Heart left ventricle (tissue), 16 donors: Measurements from ENCODE around the gene CPPED1. TPM values are rescaled to one million over a fixed set of nuclear protein-coding genes. Genes with fewer than 3 reads are reported as not detected.

ENCODE experiments used
- ATAC-seq, 4 donors: fragments of 200-7000 bp; cut with Tn5 transposase; one replicate each; pipeline ENCODE4 v1.9.1; 2020 to 2022; ENCODE audit warnings: moderate library complexity in 4 of 4, mild to moderate bottlenecking in 3 of 4, moderate number of reproducible peaks in 1 of 4
- DNase-seq, 5 donors: peaks; one replicate each; pipeline ENCODE4 v3.0.0-alpha.2; 2020
- H3K27ac ChIP-seq, 12 donors: fragments of 200-600 bp; sonication (generic) in 4 of 12; one replicate each; pipeline versions ENCODE4 v1.5.0 to v1.8.0; 2016 to 2022; ENCODE audit warnings: mild to moderate bottlenecking in 2 of 12
- H3K27me3 ChIP-seq, 9 donors: fragments of 200-600 bp; sonication (generic) in 2 of 9; one replicate each; pipeline versions ENCODE4 v1.5.1 to v1.8.0; 2016 to 2022; ENCODE audit warnings: mild to moderate bottlenecking in 3 of 9
- H3K36me3 ChIP-seq, 9 donors: fragments of 200-600 bp; sonication (generic) in 2 of 9; one replicate each; pipeline versions ENCODE4 v1.5.0 to v1.8.0; 2018 to 2022; ENCODE audit warnings: mild to moderate bottlenecking in 2 of 9
- H3K4me1 ChIP-seq, 12 donors: fragments of 200-600 bp; sonication (generic) in 4 of 12; one replicate each; pipeline versions ENCODE4 v1.5.0 to v1.8.0; 2016 to 2022; ENCODE audit warnings: mild to moderate bottlenecking in 3 of 12
- H3K4me3 ChIP-seq, 12 donors: fragments of 200-600 bp; sonication (generic) in 4 of 12; one replicate each; pipeline versions ENCODE4 v1.5.0 to v1.8.0; 2017 to 2022; ENCODE audit warnings: mild to moderate bottlenecking in 9 of 12, moderate library complexity in 4 of 12
- H3K9me3 ChIP-seq, 12 donors: fragments of 200-600 bp; sonication (generic) in 4 of 12; one replicate each; pipeline versions ENCODE4 v1.5.0 to v1.8.0; 2016 to 2022; ENCODE audit warnings: mild to moderate bottlenecking in 1 of 12
- POLR2A ChIP-seq, 2 donors: fragments of 450-650 bp; IDR thresholded peaks; one replicate each; pipeline ENCODE4 v1.6.1; 2017; ENCODE audit warnings: antibody characterized with exemption in 2 of 2, mild to moderate bottlenecking in 2 of 2, moderate library complexity in 2 of 2
- WGBS, 4 donors: extraction: QIAGEN DNeasy Blood & Tissue Kit in 2 of 4; methylation state at CpG; one replicate each; pipeline versions ENCODE4 v1.1.5 to v1.1.7; 2013 to 2018; 5-methylcytosine and 5-hydroxymethylcytosine counted together
- intact Hi-C, 10 donors: fragments of 100-400 bp; cut with DNase I; formaldehyde crosslinking; loops; one replicate each; pipeline versions ENCODE4 v1.11.1 to v1.14.2; 2022
- polyA plus RNA-seq, 2 donors: library from polyadenylated mRNA; stranded (reverse); fragments of 200-250 nt; gene quantifications; one replicate each; pipeline ENCODE4 v1.2.3, GENCODE V29; 2013
- total RNA-seq, 9 donors: library from RNA; depleted of rRNA in 2 of 9; stranded (reverse); fragments of >200 nt in 2 of 9; fragmentation: NEBNext Ultra II Directional in 3 of 9; extraction: Animal tissue kit (Norgen Biotek cat#: 25700) in 3 of 9; gene quantifications; one replicate each; pipeline versions ENCODE4 v1.1.0 to v1.2.4, GENCODE V29; 2016 to 2023
- TF ChIP-seq, protein P1 (sequence below), 12 donors: fragments of 200-600 bp; sonication (generic) in 4 of 12; IDR thresholded peaks; one replicate each; pipeline versions ENCODE4 v1.5.0 to v1.8.0; 2018 to 2022; ENCODE audit warnings: antibody characterized with exemption in 12 of 12, mild to moderate bottlenecking in 5 of 12
- donor health status: ischemic (EF 13 %, LVEDD 7.1; RV severe dilation, severe dysfunction).
- donor health status: healthy with polysubstance abuse.
- donor health status: DM: no; HTN: yes; CAD: no.
- donor health status: DM: no; HTN: no; CAD: no.
- donor health status: ischemic (EF 25% LVEDD 6.9; RV normal size, moderate dysfunction).
- donor health status: ischemic (EF 25% LVEDD 5.7; RV mildly dilated, moderate dysfunction).
- donor health status: healthy.
- donor health status: DM: yes; HTN: yes; CAD: no.
- donor health status: ischemic (EF 35%, LVEDD 5.7; RV mildly dilated, moderate dysfunction).
- donor health status: nonischemic (EF 11% LVEDD 7.7; RV severe dilation, severe dysfunction).
- donor health status: DM: yes; HTN: yes; CAD: no.
- donor health status: PGD.
- donor health status: ischemic (EF 29% LVEDD 5.4; RV normal size, mild dysfunction).
- donor health status: nonischemic (EF 23%, LVEDD 6.1; RV moderate dilation, normal function).

Gene CPPED1
- total and polyA plus RNA-seq, 11 donors: 5.6 to 25.1 (median 11.7) TPM

DNA sequence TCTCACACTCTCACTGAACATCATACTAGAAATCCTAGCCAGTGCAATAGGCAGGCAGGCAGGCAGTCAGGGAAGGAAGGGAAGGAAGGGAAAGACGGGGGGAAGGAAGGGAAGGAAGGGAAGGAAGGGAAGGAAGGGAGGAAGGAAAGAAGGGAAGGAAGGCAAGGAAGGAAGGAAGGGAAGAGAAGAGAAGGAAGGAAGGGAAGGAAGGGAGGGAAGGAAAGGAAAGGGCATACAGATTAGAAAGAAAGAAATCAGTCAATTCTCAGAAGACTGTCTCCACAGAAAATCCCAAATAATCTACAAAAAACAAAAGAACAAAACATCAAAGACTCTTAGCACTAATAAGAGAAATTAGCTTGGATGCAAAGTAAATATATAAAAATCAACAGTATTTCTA is 93.9 kb downstream of the CPPED1 start:
- Histone ChIP-seq H3K4me1 (no peaks in the 10 kb centered on the region), H3K9me3 (peaks cover 0 to 13% (median 0%) of the 10 kb centered on the region in 12 donors), H3K4me3 (no peak overlapping the region), H3K27me3 (no peaks in the 10 kb centered on the region), H3K27ac (no peak overlapping the region), H3K36me3 (no peaks in the 10 kb centered on the region)
- DNase-seq: no peak
- intact Hi-C loops: no loop called here
- TF ChIP-seq, protein P1, sequence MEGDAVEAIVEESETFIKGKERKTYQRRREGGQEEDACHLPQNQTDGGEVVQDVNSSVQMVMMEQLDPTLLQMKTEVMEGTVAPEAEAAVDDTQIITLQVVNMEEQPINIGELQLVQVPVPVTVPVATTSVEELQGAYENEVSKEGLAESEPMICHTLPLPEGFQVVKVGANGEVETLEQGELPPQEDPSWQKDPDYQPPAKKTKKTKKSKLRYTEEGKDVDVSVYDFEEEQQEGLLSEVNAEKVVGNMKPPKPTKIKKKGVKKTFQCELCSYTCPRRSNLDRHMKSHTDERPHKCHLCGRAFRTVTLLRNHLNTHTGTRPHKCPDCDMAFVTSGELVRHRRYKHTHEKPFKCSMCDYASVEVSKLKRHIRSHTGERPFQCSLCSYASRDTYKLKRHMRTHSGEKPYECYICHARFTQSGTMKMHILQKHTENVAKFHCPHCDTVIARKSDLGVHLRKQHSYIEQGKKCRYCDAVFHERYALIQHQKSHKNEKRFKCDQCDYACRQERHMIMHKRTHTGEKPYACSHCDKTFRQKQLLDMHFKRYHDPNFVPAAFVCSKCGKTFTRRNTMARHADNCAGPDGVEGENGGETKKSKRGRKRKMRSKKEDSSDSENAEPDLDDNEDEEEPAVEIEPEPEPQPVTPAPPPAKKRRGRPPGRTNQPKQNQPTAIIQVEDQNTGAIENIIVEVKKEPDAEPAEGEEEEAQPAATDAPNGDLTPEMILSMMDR (IDR thresholded peaks at IDR 0.05): no peak
- TF ChIP-seq POLR2A (IDR thresholded peaks at IDR 0.05): no peak
- 31 to 69% (median 54%) methylated on average over 1 of the region's 1 CpG for WGBS, 4 donors
- no peak for ATAC-seq

DNA sequence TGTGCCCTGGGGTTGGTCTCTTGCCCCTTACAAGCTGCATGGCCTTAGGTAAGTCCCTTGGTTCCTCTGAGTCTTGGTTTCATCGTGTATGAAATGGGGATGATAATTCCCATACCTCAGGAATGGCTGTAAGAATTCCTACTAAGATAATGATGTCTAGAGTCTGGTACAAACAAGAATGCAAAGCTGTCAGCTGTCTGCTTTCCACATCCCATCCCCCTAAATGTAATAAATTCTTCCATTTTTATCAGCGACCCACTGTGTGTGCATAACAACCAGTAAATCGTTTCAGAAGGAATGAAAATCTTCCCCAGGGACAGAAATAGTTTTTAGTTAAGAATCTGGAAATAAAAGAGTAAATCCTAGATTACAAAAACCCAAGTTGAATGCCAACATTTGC is 95.4 kb downstream of the CPPED1 start:
- Histone ChIP-seq H3K36me3 (no peaks in the 10 kb centered on the region), H3K27me3 (no peaks in the 10 kb centered on the region), H3K4me3 (no peak overlapping the region), H3K4me1 (no peaks in the 10 kb centered on the region), H3K27ac (no peak overlapping the region), H3K9me3 (peaks cover 0 to 7% (median 0%) of the 10 kb centered on the region in 12 donors)
- WGBS, 4 donors: 58 to 67% (median 64%) methylated on average over 3 of the region's 3 CpGs
- TF ChIP-seq, protein P1 (IDR thresholded peaks at IDR 0.05): no peak
- TF ChIP-seq POLR2A (IDR thresholded peaks at IDR 0.05): no peak
- no peak for DNase-seq
- intact Hi-C loops: no loop called here
- ATAC-seq: no peak

DNA sequence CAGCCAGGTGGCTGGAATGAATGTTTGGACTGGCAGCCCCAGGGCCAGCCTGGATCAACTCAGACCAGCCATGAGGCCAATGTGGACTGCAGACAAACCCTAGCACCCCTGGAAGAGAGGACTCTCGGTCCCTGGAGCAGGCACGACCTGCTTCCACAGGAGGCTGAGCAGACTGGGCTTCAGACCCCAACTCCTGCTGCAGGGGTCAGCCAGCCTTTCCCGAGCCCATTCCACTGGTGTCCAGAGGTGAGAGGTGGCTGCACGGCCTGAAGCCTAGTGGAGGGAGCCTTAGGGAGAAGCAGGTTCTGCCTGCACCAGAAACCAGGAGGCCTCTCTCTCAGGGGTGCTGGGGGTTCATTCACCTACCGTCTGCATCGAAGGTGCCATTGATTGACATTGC is 97.1 kb downstream of the CPPED1 start:
- peaks cover 0 to 7% (median 0%) of the 10 kb centered on the region in 9 donors for H3K36me3 ChIP-seq
- H3K27me3 ChIP-seq: no peaks in the 10 kb centered on the region
- H3K9me3 ChIP-seq: peaks cover 0 to 7% (median 0%) of the 10 kb centered on the region in 12 donors
- no peak overlapping the region for H3K27ac ChIP-seq
- WGBS, 4 donors: 91 to 97% (median 94%) methylated on average over 6 of the region's 6 CpGs
- TF ChIP-seq POLR2A (IDR thresholded peaks at IDR 0.05): no peak
- TF ChIP-seq, protein P1 (IDR thresholded peaks at IDR 0.05): no peak
- intact Hi-C loops: no loop called here
- ATAC-seq (no peak), DNase-seq (no peak)
- H3K4me1 ChIP-seq: no peaks in the 10 kb centered on the region
- no peak overlapping the region for H3K4me3 ChIP-seq

DNA sequence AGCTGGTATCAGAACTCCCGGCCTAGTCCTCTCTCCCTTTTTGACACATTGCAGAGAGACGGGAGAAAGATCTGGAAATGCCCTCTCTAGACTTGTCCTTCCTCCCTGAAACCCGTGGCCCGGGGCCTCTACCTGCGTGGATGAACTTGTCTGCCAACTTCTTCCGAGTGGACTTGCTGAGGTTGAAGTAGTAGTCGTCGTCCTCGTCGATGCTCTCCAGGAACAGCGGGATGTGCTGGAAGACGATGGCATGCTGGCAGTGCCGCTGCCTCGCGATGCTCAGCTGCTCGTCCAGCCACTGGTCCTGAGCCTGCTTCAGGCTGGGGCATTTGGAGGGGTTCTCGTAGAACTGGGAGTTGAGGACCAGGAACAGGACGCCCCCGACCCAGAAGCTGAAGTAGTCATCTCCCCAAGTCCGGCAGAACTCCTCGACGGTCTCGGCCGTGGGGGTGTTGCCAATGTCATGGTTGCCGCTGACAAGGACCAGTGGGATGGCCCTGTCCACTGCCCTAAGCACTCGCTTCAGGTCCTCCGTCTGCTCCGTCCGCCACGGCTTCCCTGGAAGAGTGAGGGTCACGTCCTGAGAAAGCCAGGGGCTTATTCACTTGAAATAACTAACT is 99.1 kb downstream of the CPPED1 start:
- Histone ChIP-seq H3K4me3 (no peak overlapping the region), H3K27me3 (no peaks in the 10 kb centered on the region), H3K36me3 (peaks cover 0 to 12% (median 0%) of the 10 kb centered on the region in 9 donors), H3K4me1 (no peaks in the 10 kb centered on the region), H3K9me3 (no peaks in the 10 kb centered on the region), H3K27ac (no peak overlapping the region)
- intact Hi-C loops: no loop called here
- 96 to 97% (median 96%) methylated on average over 26 to 31 of the region's 31 CpGs for WGBS, 4 donors
- no peak for TF ChIP-seq POLR2A (IDR thresholded peaks at IDR 0.05)
- TF ChIP-seq, protein P1 (IDR thresholded peaks at IDR 0.05): no peak
- DNase-seq: no peak
- ATAC-seq: no peak
